Endometrial microvascular endothelial cells (primary cell): ENCODE measurements around the gene NUF2. TPM values are rescaled to one million over a fixed set of nuclear protein-coding genes. Genes with fewer than 3 reads are reported as not detected.

Experiments
- in situ Hi-C: cut with HindIII; loops from 2 replicates; pipeline ENCODE4 v1.10.0; 2017; ENCODE audit warnings: low sequenced_read_pairs, low pct_unique_long_range_greater_than_20kb; ENCODE audit errors: inconsistent ontology term
- total RNA-seq: library from RNA; depleted of rRNA; stranded (reverse); fragments of >200 nt; gene quantifications from one replicate; pipeline ENCODE4 v1.2.3, GENCODE V29; 2015; ENCODE audit errors: inconsistent ontology term

Gene NUF2
- total RNA-seq, 1 donor from 2014 or later: 27.3 TPM

- in situ Hi-C loops: no loop called here
Measured at GRCh38 chr1:163382395-163382794, 60.6 kb downstream of the NUF2 start.

- in situ Hi-C loops: no loop called here
Measured at GRCh38 chr1:163387146-163387545, 65.4 kb downstream of the NUF2 start.

GRCh38 chr1:163388970-163389369, 67.2 kb downstream of the NUF2 start:
- in situ Hi-C loops: no loop called here

GRCh38 chr1:163395790-163396189, 74.0 kb downstream of the NUF2 start:
- in situ Hi-C loops: no loop called here

- in situ Hi-C loops: no loop called here
Measured at GRCh38 chr1:163397451-163398200, 75.9 kb downstream of the NUF2 start.

GRCh38 chr1:163399001-163399400, 77.2 kb downstream of the NUF2 start:
- in situ Hi-C loops: no loop called here

- in situ Hi-C loops: no loop called here
Measured at GRCh38 chr1:163399976-163400601, 78.3 kb downstream of the NUF2 start.

GRCh38 chr1:163401211-163401610, 79.5 kb downstream of the NUF2 start:
- in situ Hi-C loops: no loop called here

Other genes with a start within 250 kb of the NUF2 start
- gene RGS5, start 119.0 kb upstream of the NUF2 start, total RNA-seq: 8.0 TPM